Effector CD8-positive, alpha-beta T cell (primary cell): ENCODE results near the gene DIDO1.

Experiments used
- DNase-seq: peaks from one replicate; lab custom pipeline; 2025; lab: John Stamatoyannopoulos, UW

Gene DIDO1

GRCh38 chr20:62951143-62951895 lies 25.0 kb upstream of the DIDO1 start:
- DNase-seq, result no peak

GRCh38 chr20:62950741-62951140 lies 24.4 kb upstream of the DIDO1 start:
- no peak for DNase-seq

DNA sequence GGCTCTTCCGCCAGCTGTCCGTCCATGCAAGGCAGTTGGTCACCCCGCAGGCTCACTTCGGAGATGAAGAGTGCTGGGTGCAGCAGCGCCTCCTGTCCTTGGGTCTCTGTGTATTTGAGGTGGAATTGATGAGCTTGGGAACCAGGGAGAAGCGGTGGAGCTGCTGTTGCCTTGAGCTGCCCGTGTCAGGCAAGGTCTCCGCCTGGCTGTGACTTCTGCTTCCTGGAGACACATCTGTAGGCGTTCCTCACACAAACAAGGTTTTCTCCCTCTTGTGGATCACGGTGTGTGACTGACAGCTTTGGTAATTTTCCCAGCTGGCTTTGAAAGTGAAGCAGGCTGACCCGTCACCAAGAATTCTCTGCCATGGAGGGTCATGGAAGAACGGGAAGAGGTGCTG lies 23.7 kb upstream of the DIDO1 start:
- DNase-seq, result no peak

GRCh38 chr20:62949153-62949821 lies 23.0 kb upstream of the DIDO1 start:
- DNase-seq, result no peak

DNA sequence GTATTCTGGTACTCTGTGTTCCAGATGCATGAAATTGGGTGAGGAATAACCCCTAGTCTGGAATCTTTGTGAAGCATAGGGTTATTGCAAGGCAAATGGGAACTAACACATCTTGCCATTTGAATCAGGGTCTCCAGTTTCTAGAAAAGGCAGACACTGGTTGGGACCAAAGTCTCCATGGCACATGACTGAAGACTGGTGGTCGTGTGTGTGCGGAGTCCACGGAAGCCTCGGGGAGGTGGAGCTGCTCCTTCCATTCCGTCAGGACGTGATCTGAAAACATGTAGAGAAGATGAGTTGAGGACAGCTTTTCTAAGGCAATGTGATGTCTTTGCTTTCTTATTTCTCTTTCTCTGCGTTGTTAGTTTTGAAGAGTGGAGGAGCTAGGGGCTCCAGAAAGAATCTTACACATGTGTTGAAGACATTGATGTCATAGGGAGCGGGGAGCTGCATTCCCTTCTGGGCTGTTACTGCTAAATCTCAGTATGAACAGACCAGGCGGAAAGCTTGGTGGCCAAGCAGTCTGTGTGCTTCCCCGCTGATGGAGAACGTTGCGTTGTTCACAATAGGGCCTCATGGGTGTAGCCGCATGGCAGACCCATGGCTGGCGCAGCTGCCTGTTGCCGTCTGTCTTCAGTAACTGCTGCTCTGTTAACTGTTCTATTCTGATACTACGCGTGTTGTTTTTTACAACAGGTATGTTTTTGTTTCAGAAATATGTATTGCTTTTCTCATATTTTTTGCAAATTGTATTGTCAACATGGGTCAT lies 21.4 kb upstream of the DIDO1 start:
- no peak for DNase-seq

DNA sequence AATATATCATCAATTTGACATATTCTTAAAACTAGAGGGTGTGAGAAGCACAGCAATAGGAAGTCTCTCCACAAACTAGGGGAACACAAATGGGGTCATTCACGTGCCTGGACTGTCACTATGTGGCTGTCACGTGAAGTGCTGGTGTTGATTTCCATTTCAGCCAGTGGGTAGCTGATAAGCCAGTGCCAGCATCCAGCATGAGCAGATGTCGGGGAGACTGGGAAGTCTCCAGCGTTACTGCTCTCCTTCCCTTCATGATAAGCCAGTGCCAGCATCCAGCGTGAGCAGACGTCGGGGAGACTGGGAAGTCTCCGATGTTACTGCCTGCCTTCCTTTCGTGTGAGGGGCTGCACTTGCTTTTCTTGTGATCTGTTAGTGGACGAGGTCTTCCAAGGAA lies 20.6 kb upstream of the DIDO1 start:
- no peak for DNase-seq

DNA sequence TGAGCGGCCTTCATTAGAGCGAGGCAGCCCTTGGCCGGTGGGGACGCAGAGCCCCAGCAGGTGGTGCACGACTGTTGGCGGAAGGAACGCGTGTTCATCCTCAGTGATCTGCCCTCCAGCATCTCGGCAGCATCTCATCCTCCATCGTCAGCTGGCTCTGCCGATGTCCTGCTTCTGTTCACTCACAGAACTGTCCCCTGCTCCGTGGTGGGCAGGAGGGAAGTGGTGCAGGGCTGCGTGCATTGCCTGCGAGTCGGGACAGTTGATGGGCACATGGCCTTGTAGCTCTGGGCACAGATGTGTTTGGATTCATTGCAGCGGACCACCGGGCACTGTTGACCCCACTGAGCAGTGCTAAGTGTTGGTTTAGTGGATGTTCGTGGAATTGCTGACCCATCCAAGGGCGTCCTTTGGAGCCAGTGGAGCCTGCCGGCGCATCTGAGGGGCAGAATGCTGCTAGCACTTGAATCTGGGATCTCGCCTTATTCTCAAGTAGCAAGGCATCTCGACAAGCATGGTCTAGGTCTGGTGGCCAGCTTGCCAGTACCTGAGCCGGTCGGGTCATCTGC lies 19.6 kb upstream of the DIDO1 start:
- DNase-seq, result no peak

- no peak for DNase-seq
Measured at GRCh38 chr20:62944746-62945145, 18.4 kb upstream of the DIDO1 start.

GRCh38 chr20:62944184-62944583 lies 17.9 kb upstream of the DIDO1 start:
- no peak for DNase-seq

DNA sequence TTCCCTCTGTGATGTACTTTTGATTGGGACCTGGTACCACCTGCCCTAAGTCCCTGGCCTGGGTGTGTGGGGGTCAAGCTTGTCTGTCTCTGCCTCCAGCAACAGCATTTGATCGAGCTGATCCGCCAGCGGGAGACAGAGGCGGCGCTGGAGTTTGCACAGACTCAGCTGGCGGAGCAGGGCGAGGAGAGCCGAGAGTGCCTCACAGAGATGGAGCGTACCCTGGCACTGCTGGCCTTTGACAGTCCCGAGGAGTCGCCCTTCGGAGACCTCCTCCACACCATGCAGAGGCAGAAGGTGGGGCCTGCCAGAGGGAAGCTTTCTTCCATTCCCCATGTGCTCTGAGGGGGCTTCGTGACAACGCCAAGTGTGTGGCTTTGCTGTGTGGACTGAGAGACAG lies 17.1 kb upstream of the DIDO1 start:
- DNase-seq, result no peak

DNA sequence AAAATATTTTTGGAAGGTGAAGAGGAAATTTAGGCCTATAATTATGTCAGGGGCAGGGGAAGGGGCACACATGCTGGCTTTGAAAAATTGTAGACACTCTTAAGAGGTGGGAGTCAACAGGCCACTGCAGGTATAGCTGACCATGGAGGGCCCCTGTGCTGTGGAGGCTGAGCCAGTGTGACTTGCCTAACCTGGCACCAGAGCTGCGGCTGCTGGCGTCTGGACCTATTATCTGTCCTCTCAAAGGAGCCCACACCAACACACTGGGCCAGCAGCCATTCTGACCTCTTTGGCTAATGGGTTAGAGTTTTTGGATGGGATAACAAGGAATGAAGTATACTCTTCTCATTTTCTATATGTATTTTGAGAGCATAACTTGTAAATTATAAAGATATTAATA lies 16.2 kb upstream of the DIDO1 start:
- DNase-seq, result no peak

GRCh38 chr20:62941792-62942191 lies 15.5 kb upstream of the DIDO1 start:
- no peak for DNase-seq

GRCh38 chr20:62940875-62941274 lies 14.6 kb upstream of the DIDO1 start:
- no peak for DNase-seq

- peak; percentile 38 for DNase-seq
Measured at GRCh38 chr20:62938105-62938888, 12.0 kb upstream of the DIDO1 start, which contains the start of gene GID8. Gene GID8 (plus strand): TSS chr20:62938147. CDS start chr20:62941503, 3,356 bp downstream.

DNA sequence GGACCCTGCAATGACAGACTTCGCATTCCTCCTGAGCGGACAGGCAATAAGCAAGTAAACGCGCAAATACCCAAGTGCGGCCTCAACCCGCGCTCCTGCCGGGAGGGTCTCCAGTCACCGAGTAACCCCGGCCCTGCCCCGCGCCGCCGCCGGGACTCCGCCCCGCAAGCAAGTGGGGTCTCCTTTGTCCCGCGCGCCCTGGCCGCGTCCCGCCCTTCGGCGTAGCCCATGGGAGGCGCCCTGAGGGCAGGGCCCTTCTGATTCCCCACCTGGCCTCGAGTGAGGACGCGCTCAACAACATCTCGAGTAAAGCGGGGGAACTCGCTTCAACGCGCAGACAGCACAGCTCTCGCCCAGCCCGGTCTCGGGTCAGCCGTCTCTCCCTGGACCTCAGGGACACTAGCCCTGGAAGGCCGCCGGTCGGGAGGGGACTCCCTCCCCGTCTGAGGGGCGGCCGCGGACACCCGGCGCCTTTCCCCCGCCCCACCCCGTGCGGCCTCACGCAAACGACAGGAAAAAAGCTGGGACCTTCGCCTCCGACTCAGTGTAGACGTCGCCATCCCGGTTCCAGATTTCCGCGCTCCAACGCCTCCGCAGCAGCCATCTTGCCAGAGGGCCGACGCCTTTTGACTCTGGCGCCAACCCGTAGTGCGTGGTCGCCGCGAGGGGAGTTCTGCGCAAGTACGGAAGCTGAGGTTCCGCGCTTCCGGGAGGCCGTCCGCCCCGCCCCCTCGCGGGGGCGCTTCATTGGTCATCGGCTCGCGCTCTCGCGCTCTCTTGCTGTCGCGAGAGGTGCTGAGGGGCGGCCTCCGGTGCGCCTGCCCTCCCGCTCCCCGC lies 11.2 kb upstream of the DIDO1 start:
- peak; percentile 96 for DNase-seq

- no peak for DNase-seq
Measured at GRCh38 chr20:62935968-62936585, 9.8 kb upstream of the DIDO1 start.

GRCh38 chr20:62935204-62935967 lies 9.1 kb upstream of the DIDO1 start:
- no peak for DNase-seq

DNA sequence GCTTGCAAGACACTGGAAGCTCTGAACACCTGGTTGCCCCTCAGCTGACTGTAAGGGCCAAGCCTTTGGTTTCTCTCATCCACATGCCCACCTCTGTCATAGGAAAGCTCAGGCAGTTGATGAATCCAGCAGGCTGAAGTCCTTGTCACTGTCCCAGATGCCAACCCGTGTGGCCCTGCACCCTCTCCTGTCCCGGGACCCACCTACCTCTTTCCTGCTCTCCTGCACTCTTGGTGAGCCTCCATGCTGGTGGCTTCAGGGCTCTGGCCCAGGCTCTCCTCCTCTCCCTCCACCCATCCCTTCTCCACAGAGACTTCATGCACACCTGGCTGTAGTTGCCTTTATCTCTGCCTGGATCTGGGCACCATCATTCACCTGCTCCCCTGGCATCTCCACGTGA lies 7.7 kb upstream of the DIDO1 start:
- no peak for DNase-seq

DNA sequence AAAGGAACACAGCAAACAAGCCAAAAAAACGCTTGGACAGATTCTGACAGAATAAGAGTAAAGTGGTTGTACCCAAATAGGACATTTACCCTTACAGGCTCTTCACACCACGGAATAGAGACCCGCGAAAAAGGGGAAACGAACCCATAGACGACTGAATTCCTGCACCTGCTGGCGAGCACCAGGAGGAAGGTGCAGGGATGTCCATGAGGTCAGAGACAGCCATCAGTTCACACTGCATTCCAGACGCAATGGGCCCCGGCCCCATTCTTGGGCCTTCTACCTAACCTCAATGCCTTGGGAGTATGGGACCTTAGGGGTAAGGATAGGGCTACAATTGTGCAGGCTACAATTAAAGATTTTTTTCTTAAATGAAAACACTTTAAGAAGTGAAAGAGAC lies 5.2 kb upstream of the DIDO1 start:
- no peak for DNase-seq
